Femur (tissue), 1 donor: Measurements from ENCODE around the gene SCG3.

ENCODE experiments used
- DNase-seq: peaks from one replicate; pipeline ENCODE4 v3.0.0-alpha.2; 2017

SCG3 gene

GRCh38 chr15:51760805-51761204 is 79.5 kb downstream of the SCG3 start:
- DNase-seq = no peak

GRCh38 chr15:51765751-51766150 is 84.4 kb downstream of the SCG3 start:
- DNase-seq = no peak

- no peak for DNase-seq
These were observed 85.0 kb downstream of the SCG3 start for GRCh38 chr15:51766341-51766740.

GRCh38 chr15:51768018-51768417 is 86.7 kb downstream of the SCG3 start:
- no peak for DNase-seq
